OCI-LY3 (cell line): Measurements from ENCODE around the gene MRAS.

Experiments used
- EZH2phosphoT487 ChIP-seq: fragments of 200-600 bp; shearing (Covaris generic); IDR thresholded peaks from 2 replicates; pipeline ENCODE4 v1.6.1; 2018; ENCODE audit warnings: antibody characterized with exemption, mixed run types, low read depth
- TF ChIP-seq, protein P1 (sequence below): fragments of 200-600, 300-600 bp; sonication (generic); IDR thresholded peaks from 2 replicates; pipeline ENCODE4 v1.5.1; 2014; ENCODE audit warnings: antibody characterized with exemption, low read length, low read depth

DNA sequence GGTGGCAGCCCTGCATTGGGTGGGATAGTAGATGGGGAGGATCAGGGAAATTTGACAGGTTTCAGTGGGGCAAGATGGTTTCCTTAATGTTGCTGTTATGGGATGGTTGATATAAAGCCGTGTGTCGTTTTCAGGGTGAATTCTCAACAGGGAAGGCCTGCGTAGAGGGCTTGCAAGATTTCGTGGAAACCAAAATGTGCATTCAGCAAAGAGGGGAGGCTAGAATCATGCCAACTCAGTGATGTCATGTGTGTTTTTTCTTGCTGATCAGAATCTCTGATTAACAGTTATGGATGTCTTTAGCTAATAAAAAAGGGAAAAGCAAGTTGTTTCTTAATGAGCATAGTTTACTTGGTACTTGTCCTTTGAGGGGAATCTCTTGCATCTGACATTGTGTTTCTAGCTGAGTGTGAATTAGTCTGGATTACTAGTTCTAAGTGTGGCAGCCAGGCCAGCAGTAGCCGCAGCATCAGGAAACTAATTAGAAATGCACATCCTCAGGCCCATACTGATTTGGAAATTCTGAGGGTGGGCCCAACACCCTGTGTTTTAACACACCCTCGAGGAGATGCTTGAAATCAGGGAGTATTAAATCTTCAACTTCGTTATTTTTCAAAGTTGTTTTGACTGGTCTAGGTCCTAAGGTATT is 24.8 kb downstream of the MRAS start:
- TF ChIP-seq, protein P1, sequence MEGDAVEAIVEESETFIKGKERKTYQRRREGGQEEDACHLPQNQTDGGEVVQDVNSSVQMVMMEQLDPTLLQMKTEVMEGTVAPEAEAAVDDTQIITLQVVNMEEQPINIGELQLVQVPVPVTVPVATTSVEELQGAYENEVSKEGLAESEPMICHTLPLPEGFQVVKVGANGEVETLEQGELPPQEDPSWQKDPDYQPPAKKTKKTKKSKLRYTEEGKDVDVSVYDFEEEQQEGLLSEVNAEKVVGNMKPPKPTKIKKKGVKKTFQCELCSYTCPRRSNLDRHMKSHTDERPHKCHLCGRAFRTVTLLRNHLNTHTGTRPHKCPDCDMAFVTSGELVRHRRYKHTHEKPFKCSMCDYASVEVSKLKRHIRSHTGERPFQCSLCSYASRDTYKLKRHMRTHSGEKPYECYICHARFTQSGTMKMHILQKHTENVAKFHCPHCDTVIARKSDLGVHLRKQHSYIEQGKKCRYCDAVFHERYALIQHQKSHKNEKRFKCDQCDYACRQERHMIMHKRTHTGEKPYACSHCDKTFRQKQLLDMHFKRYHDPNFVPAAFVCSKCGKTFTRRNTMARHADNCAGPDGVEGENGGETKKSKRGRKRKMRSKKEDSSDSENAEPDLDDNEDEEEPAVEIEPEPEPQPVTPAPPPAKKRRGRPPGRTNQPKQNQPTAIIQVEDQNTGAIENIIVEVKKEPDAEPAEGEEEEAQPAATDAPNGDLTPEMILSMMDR, result no peak
- no peak for TF ChIP-seq EZH2phosphoT487
